CD1c-positive myeloid dendritic cell (primary cell): Measurements from ENCODE around the gene ANGPT4.

Experiments used
- DNase-seq: peaks from one replicate; pipeline ENCODE4 v3.0.0-alpha.2; 2016; ENCODE audit errors: extremely low spot score

ANGPT4 gene, protein sequence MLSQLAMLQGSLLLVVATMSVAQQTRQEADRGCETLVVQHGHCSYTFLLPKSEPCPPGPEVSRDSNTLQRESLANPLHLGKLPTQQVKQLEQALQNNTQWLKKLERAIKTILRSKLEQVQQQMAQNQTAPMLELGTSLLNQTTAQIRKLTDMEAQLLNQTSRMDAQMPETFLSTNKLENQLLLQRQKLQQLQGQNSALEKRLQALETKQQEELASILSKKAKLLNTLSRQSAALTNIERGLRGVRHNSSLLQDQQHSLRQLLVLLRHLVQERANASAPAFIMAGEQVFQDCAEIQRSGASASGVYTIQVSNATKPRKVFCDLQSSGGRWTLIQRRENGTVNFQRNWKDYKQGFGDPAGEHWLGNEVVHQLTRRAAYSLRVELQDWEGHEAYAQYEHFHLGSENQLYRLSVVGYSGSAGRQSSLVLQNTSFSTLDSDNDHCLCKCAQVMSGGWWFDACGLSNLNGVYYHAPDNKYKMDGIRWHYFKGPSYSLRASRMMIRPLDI

DNA sequence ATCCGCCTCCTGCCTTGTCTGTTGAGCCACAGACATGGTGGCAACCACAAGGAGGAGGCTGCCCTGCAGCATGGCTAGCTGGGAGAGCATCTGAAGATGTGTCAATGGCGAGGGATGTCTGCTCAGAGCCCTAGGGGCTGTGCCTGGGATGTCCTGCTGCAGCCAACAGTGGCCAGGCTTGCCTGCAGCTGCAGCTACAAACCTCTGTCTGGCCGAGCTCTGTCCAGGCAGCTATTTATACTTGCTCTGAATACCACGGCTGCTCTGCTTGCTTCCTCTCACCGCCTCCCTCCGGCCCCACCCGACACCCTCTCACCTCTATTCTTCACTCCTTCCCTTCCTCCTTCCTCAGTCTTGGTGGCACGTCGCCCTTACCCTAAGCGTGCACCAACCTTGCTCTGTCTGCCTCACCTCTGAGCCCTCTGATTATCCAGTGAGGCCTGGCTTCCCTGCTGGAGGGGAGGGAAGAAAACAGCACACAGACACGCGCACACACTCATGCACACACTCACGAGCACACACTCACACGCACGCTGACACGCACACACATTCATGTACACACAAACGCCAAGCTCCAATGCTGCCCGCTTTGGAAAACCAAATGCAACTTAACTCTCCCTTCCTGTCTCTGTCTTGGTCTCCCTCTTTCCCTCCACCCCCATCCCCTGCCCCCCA, at the start of gene ANGPT4:
TSS of gene ANGPT4 (minus strand) at position 210 of the 675 bp plus-strand sequence. CDS start at position 90, 120 bp downstream.
- DNase-seq, result no peak

DNA sequence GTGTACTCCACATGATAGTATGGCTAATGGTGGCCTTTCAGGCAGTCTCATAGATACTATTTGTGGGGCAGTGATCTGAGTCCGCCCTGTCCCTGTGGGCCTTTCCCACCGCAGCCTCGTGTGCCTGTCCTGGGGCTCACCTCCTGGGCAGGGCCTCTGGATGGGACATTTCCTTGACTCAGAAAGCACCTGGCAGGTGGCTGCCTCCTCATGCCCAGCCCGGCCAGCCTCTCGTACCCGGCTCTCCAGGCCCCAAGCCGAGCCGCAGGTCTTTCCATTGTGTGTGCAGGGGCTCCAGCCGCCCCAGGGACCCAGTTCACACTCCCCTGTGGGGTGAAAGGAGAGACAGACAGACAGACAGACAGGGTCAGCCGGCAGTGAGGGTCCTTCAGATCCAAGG, 47.7 kb upstream of the ANGPT4 start:
- no peak for DNase-seq

DNA sequence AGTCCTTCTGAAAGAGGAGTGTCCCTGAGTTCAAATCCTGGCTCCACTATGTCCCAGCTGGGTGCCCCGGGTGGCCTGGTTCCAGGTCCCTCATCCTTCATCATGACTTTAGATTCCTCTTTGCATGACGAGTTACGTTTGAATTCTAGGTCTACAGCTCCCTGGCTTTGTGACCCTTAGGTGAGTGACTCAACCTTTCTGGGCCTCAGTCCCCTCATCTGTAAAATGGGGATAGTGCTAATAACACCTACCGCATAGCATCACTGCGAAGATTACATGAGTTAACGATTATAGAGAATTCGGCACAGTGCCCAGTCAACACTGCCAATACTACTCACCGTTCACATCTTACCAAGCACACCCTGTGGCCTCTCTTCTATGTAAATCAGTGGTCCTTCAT, 46.5 kb upstream of the ANGPT4 start:
- no peak for DNase-seq

DNA sequence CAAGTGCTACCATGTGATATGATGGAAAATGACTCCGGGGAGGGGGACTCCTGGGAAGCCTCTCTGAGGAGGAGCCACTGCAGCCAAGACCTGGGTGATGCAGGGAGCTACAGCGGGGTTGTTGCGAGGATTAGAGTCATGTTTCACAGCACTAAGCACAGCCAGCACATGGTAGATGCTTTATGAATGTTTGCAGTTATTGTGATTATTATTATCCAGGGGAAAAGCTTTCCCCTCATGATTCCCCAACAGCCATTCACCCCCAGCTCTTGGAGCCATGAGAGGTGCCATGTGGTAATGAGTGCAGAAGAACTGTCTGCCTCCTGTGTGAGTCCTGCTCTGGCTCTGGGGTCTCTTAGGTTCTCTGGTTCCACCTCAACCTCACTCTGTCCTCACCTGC, 46.1 kb upstream of the ANGPT4 start:
- DNase-seq, result no peak

DNA sequence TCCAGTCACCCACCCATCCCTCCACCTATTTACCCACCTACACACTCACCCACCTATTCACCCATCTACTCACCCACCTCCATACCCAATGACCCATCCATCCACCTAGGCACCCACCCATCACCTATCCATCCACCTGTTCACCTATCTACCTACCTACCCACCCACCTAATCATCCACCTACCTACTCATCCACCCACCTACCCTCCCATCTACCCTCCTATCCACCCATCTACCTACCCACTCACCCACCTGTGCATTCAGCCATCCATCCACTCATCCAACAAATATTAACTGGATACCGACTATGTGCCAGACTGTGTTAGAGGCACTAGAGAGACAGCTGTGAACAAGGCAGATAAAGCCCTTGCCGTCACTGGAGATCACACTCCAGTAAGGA, 45.6 kb upstream of the ANGPT4 start:
- no peak for DNase-seq

DNA sequence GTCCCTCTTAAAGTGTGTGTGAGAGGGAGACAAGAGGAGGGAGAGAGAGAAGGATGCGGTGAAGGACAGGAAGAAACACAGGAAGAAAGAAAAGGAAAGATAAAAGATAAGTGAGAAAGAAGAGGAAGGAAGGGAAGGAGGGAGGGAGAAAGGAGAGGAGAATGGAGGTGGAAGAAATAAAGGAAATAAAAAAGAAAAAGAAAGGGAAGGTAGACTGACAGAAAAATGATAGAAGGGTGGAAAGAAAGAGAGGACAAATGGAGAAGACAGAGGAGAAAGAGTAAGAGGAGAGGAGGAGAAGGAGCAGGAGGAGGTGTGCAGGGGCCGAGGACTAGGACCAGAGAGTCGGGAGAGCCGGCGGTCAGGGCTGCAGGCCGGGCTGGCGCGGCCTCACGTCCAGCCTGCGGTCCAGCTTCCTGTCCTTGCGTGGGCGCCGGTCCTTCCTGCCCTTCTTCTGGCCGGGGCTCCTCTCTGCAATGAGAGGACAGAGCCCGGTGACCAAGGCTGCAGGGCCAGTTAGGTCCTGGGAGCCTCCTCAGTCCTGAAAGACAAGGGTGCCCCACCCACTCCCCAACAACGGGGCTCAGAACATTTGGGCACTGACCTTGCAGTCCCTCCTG, 44.0 kb upstream of the ANGPT4 start:
- DNase-seq, result no peak

DNA sequence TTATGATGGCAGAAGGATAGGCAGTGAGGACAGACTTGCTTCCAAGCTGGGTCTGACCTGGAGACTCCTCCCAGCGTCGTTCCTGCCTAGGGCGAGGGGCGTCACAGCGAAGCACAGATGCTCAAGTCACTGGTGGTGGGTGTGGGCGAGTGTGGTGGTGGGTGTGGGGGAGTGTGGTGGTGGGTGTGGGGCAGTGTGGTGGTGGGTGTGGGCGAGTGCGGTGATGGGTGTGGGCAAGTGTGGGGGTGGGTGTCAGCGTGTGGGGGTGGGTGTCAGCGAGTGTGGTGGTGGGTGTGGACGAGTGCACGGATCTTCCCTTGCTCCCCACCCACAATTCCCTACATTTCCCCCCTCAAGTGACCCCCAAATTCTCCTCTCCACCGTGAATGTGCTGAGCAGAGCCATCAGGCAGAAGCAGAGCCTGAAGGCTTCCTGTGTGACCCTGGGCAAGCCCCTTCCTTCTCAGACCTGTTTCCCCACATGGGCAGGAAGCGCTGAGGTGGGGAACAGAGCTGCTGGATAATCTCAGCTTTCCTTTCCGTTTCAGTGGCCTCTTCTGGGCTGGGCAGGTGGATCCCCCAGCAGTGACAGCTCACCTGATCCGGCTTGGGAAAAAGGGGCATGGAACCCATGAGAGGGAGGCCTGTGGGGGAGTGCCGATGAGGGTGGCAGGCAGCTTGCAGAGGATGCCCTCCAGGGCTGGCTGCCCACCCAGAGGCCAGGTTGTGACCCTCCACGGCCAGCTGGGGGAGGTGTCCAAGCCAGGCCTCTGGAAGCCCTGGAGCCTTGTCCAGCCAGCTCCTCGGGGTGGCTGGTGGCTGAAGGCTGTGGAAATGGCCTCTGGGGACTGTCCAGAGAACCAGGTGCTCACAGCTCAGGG, 43.0 kb upstream of the ANGPT4 start:
- no peak for DNase-seq

DNA sequence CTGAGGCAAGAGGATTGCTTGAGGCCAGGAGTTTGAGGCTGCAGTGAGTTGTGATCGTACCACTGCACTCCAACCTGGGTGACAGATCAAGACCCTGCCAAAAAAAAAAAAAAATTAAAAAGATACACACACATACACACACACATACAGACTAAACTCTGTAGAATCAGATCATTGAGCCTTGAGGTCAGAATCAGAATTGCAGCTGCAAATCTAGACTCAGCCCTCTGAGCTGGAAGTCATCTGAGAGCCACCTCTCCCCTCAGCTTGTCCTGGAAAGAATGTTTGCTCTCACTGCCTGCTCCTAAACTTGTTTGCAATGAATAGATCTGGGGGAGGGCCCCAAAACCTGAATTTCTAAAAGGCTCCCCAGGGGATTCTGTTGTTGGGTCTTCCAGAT, 41.4 kb upstream of the ANGPT4 start:
- no peak for DNase-seq

DNA sequence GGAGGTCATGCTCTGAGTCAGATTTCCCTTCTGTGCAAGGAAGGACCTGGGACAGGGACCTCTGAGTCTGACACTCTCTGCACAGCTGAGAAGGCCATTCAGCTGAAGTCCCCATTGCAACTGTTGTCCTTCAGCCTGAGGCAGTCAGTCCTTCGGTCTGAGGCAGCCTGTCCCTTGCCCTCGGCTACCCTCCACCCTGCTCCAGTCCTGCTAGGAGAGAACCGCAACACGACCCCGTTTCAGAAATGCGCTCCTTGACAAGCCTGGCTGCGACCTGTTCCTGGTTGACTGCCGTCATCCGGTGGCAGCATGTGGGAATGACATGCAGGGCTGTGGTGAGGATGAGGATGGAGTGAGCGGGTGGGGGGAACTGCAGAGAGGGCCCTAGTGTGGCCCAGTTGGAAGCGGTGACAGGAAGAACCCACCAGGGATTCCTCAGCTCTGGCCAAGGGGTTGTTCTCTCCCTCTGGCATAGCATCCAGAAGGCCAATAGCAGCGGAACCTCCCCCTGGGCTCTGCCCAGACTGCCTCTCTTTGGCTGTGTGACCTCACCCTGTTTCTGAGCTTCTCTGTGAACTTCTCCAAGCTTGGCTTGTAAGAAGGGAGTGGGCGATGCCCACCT, 40.3 kb upstream of the ANGPT4 start:
- peak; percentile 78 for DNase-seq

DNA sequence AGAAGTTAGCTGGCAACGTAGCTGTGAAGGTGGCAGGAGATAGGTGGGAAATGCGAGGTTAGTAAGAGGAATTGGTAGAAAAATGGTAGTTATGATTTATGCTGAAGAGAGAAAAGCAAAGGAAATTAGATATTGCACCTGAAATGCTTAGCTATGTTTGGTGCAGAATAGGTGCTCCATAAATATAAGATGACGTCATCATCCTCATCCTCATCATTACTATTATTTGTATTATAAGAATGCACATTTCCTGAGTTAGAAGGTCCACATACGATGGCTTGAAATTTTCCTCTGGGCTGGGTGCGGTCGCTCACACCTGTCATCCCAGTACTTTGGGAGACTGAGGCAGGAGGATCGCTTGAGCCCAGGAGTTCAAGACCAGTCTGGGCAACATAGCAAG, 39.5 kb upstream of the ANGPT4 start:
- DNase-seq, result no peak

DNA sequence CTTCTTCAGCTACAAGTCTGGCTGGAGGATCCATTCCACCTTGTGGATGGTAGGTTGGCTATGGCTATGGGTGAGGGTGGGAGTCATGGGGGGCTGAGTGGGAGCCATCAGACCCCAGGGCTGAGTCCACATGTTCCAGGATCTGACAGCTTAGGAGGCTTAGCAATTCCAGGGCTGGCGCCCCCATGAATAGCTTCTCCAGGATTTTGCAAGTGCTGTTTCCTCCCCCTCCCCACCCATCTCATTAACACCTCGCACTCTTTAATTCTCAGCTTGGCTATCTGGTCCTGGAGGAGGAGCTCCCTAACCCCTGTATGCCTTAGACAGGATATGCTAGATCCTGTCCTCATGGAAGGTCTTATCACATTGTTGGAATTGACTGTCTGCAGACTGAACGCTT, 39.0 kb upstream of the ANGPT4 start:
- no peak for DNase-seq

DNA sequence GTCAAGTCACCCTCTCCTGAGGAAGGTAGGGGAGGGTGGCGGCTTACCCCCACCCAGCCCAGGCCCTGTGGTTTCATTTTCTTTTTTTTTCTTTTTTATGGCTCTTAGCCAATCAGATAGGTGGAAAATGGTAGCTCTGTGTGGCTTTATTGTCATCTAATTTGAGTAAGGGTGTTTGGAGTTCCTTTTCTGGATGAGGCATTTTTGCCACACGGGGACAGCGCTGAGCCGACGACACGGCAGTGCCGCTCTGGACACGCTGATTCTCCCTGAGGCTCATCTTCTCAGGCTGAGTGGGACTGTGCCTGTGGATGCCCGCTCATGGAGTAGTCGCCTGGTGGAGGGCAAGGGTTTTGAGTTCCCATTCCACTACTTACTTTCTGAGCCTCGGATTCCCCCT, 37.6 kb upstream of the ANGPT4 start:
- DNase-seq, result no peak

DNA sequence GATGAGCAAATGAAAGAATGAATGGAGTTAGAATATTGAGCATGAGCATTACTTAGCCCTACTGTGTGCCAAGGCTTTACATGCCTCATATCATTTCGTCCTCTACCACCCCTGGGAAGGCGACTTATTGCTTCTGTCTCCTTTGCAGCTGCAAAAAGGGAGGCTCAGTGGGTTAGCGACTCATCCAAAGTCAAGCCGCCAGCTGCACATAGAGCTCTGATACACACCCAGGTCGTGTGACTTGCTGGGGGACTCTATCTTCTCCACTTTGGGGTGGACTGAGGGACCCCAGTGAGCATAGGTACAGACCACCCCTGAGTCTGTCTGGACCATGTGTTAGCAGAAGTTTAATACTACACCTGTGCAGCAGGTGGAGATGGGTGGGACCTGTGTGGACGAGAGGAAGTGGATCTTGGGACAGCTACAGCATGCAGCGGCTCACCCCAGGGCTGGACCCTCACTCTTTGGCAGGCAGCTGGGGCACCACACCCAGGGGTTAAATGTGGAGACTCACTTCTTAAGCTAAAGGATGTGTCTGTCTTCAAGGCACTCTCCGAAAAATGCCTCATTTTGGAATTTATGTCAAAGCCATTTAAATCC, 36.2 kb upstream of the ANGPT4 start:
- DNase-seq, result no peak

DNA sequence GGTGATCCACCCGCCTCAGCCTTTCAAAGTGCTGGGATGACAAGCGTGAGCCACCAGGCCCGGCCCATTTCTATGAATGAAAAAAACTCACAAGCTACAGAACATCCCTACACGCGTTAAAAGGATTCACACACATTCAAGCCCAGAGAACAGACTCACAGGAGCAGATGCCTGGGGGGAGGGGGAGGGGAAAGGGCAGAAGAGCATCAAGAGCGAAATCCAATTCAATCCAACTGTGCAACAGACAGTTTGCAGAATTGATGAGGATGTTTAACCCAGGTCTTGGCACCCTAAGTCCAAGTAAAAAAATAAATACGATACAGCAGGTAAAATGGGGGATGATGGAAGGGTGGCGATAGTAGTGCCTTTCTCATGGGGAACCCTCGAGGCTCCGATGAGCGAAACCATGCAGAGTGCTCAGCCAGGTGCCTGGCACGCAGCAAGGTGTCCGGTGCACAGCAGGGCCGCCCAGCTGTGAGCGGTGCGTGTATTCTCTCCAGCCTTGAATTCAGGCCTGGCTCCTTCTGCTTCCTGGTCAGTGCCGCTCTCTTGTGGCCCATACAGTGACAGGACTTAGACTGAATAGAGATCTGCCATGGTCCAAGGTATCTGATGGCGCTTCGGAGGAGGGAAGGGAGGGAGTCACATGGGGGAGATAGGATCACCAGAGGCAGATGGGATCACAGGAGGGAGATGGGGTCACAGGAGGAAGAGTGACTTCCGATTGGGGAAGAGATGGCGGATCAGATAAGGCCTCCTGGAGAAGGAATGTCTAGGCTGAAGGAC, 35.4 kb upstream of the ANGPT4 start:
- DNase-seq, result no peak

DNA sequence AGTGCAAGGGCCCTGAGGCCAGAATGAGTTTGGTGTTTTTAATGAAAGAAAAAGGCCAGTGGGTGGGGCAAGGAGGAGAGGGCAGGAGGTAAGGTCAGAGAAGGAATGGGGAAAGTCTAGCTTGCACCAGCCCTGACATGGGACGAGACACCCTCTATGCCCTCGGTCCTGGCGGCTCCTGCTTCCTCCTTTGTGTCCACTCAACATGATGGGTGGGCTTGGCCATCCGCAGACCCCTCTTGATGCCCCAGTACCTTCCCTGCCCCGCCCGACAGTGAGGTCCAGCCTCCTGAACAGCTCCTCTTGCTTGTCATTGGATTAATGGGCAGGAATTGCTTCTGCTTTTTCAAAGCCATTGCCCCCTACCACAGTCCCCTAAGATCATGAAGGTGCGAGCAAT, 33.6 kb upstream of the ANGPT4 start:
- no peak for DNase-seq

DNA sequence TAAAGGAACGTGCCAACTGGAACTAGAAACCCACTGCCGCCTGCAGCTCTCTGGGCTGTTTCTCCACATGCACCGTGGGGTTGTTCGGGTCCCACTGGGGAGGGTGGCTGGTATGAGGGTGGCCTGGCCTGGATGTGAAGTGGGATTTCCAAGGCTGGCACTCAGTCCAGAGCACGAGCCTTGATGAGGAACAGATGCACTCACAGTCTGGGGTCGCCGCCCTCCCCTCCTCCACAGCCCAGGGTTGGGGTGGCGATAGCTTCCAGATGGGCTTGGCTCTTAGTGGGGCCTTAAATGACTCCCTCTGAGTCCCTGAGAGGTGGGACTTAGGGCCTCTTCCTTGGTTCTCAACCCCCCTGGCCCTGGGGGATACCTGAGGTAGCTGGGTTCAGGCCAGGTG, 30.7 kb upstream of the ANGPT4 start:
- DNase-seq, result no peak

DNA sequence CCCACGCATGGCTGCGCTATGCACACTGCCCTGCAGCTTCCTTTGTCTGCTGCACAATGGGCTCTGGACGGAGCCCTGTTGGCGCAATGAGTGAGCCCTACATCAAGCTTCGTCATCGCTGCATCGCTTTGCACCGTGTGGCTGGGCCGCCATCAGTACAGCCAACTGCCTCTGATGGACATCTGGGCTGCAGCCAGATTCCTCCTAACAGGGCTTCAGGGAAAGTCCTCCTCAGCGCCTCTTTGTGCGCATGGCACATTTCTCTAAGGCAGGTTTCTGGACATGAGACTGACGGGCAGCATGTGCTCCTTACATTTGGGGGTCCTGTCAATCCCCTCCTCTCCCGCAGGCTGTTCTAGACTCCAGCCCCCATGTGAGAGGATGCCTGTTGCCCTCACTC, 29.7 kb upstream of the ANGPT4 start:
- DNase-seq, result no peak

DNA sequence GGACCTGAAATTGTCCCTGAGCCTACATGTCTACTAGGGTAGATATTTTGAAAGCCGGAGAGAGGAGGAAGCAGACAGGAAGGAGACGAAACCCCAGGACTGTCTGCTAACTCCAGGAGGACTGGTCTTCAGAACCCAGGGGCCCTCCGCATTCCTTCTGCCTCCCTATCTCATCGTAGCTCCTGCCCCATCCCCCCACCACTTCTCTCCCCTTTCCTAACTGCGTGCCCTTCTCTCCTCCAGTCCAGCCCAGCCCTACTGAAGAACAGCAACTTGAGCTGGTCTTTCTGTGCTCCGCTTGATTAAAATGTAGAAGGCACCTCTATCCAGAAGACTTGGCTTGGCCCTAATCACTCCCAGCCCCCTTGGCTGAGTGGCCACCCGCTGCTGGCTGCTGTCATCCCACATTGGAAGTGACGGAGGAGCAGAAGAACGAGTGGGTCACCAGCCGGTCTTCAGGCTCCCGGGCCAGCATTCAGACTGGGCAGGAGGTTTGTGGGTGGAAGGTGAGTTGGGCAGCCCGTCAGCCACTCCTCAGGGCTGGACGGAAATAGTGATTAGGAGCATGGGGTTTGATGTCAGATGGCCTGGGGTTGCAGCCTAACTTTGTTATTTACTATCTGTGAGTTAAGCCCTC, 28.8 kb upstream of the ANGPT4 start:
- no peak for DNase-seq

DNA sequence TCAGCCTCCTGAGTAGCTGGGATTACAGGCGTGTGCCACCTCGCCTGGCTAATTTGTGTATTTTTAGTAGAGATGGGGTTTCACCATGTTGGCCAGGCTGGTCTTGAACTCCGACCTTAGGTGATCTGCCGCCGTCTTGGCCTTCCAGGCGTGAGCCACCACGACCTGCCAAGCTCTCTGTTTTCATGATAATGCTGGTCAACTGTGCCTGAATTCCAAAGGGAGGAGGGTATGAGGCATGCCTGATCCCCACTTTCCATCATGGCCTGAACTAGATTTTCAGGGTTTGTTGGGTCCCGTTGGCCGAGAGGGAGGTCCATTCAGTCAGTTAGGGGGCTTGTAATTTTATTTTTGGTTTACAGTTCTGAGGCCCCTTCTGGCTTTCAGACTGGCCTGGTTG, 28.0 kb upstream of the ANGPT4 start:
- DNase-seq, result no peak

DNA sequence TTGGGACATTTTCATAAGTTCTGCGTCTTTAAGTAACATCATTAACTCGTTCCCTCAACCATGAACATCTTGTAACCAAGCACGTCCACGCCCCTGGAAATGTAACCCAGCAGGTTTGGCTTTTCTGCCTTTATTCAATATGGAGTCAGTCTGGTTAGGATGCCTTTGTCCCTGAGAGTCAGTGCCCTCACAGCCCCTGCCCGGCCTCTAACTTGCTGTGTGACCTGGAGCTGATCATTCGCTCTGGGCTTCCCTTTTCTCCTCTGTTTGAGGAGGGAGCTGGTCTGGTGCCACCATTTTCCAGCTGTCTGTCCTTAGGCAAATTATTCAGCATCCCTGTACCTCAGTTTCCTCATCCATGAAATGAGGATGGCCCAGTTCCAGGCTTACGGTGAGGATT, 26.5 kb upstream of the ANGPT4 start:
- DNase-seq, result no peak
